HG03280 (cell line): ENCODE data around the gene BUD23.
"Not testable (repeated sequence)": the region's sequence is repeated elsewhere in the genome, so short reads cannot be mapped to it uniquely, and the experiment has no call there.

ENCODE experiments used
- ATAC-seq: cut with Tn5 transposase; IDR thresholded peaks from one replicate; pipeline ENCODE4 v1.9.1; 2021; ENCODE audit warnings: mild to moderate bottlenecking, moderate library complexity; ENCODE audit not compliant: unreplicated experiment

Gene BUD23

GRCh38 chr7:73700581-73701134 is 17.3 kb downstream of the BUD23 start:
- ATAC-seq = no peak

GRCh38 chr7:73701357-73701995 is 18.1 kb downstream of the BUD23 start:
- ATAC-seq = no peak

GRCh38 chr7:73702226-73702625 is 18.8 kb downstream of the BUD23 start:
- no peak for ATAC-seq

- ATAC-seq = no peak
These were observed 19.3 kb downstream of the BUD23 start for GRCh38 chr7:73702665-73703064.

GRCh38 chr7:73703225-73703624 is 19.8 kb downstream of the BUD23 start:
- ATAC-seq = no peak

- ATAC-seq = no peak
These were observed 20.6 kb downstream of the BUD23 start for GRCh38 chr7:73703757-73704639.

GRCh38 chr7:73704640-73705550 is 21.5 kb downstream of the BUD23 start:
- ATAC-seq = no peak

- ATAC-seq = no peak
These were observed 22.1 kb downstream of the BUD23 start for GRCh38 chr7:73705551-73705920.

GRCh38 chr7:73706126-73707044 is 23.0 kb downstream of the BUD23 start:
- no peak for ATAC-seq

- no peak for ATAC-seq
These were observed 23.7 kb downstream of the BUD23 start for GRCh38 chr7:73707045-73707631.

- ATAC-seq = no peak
These were observed 25.7 kb downstream of the BUD23 start for GRCh38 chr7:73708961-73709549.

- ATAC-seq = no peak
These were observed 29.4 kb downstream of the BUD23 start for GRCh38 chr7:73712773-73713172.

GRCh38 chr7:73713319-73713718 is 29.9 kb downstream of the BUD23 start:
- ATAC-seq = not testable (repeated sequence)

- no peak for ATAC-seq
These were observed 32.4 kb downstream of the BUD23 start for GRCh38 chr7:73715648-73716317.

GRCh38 chr7:73716318-73716890 is 33.0 kb downstream of the BUD23 start:
- ATAC-seq = no peak

- ATAC-seq = no peak
These were observed 33.8 kb downstream of the BUD23 start for GRCh38 chr7:73717025-73717807.

GRCh38 chr7:73717991-73718405 is 34.6 kb downstream of the BUD23 start:
- ATAC-seq = no peak
